ENCODE results near the gene HPSE2.
"Not testable (repeated sequence)": the region's sequence is repeated elsewhere in the genome, so short reads cannot be mapped to it uniquely, and the experiment has no call there.

The HPSE2 gene

GRCh38 chr10:99002392-99002791 lies 233.3 kb downstream of the HPSE2 start:
- no peak for DNase-seq

GRCh38 chr10:98997596-98997995 lies 238.1 kb downstream of the HPSE2 start:
- DNase-seq = no peak

- no peak for DNase-seq
Observed at GRCh38 chr10:98994030-98994429, 241.6 kb downstream of the HPSE2 start.

- not testable (repeated sequence) for DNase-seq
Observed at GRCh38 chr10:98983751-98984150, 251.9 kb downstream of the HPSE2 start.

GRCh38 chr10:98980353-98980752 lies 255.3 kb downstream of the HPSE2 start:
- DNase-seq = no peak

GRCh38 chr10:98971464-98971863 lies 264.2 kb downstream of the HPSE2 start:
- DNase-seq = no peak

- no peak for DNase-seq
Observed at GRCh38 chr10:98967601-98968000, 268.1 kb downstream of the HPSE2 start.

GRCh38 chr10:98963608-98964007 lies 272.0 kb downstream of the HPSE2 start:
- no peak for DNase-seq

GRCh38 chr10:98959379-98959778 lies 276.3 kb downstream of the HPSE2 start:
- no peak for DNase-seq

GRCh38 chr10:98957801-98958200 lies 277.9 kb downstream of the HPSE2 start:
- DNase-seq = no peak

GRCh38 chr10:98956576-98957260 lies 278.9 kb downstream of the HPSE2 start:
- no peak for DNase-seq

GRCh38 chr10:98953251-98953650 lies 282.4 kb downstream of the HPSE2 start:
- no peak for DNase-seq

- no peak for DNase-seq
Observed at GRCh38 chr10:98951269-98952000, 284.2 kb downstream of the HPSE2 start.

- DNase-seq = no peak
Observed at GRCh38 chr10:98950106-98950505, 285.5 kb downstream of the HPSE2 start.

- no peak for DNase-seq
Observed at GRCh38 chr10:98949306-98949705, 286.3 kb downstream of the HPSE2 start.

GRCh38 chr10:98943681-98944080 lies 292.0 kb downstream of the HPSE2 start:
- no peak for DNase-seq

- DNase-seq = no peak
Observed at GRCh38 chr10:98929709-98930108, 305.9 kb downstream of the HPSE2 start.

GRCh38 chr10:98925651-98926050 lies 310.0 kb downstream of the HPSE2 start:
- DNase-seq = no peak

- no peak for DNase-seq
Observed at GRCh38 chr10:98924526-98924925, 311.1 kb downstream of the HPSE2 start.

GRCh38 chr10:98921316-98921715 lies 314.3 kb downstream of the HPSE2 start:
- no peak for DNase-seq

GRCh38 chr10:98920807-98921206 lies 314.8 kb downstream of the HPSE2 start:
- DNase-seq = no peak

- no peak for DNase-seq
Observed at GRCh38 chr10:98920360-98920759, 315.3 kb downstream of the HPSE2 start.

GRCh38 chr10:98919899-98920298 lies 315.8 kb downstream of the HPSE2 start:
- DNase-seq = no peak

- DNase-seq = no peak
Observed at GRCh38 chr10:98917828-98918227, 317.8 kb downstream of the HPSE2 start.

Data from right forelimb (tissue), 1 donor.